ENCODE data around the gene LONRF2.

DNA sequence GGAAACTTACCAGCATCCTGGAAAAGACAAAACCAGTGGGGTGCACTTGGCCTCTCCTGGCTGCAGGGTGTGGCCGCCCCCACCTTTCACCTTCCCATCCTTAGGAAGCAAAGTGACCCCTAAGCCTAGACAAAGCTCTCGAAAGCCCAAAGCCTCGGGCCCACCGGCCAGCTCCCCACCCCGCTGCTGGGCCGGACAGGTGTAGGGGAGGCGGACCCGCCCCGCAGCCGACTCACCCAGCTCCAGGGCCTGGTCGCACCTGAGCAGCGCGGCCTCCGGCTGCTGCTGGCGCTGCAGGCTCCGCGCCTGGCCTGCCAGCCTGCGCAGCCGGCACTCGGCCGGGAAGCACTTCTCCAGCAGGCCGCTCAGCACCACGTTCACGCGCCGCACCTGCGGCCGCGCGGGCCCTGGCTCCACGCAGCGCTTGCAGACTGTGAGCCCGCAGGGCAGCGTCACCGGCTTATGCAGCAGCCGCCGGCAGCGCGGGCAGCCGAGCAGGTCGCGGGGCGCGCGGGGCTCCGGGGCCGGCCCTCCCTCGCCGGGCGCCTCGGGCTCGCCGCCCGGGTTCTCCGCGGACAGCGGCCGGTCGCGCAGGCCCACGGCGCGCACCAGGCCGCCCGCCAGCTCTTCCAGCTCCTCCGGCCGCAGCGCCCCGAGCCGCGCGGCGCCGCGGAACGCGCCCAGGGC, 979 bp downstream of the LONRF2 start:
- TF ChIP-seq, protein P1, sequence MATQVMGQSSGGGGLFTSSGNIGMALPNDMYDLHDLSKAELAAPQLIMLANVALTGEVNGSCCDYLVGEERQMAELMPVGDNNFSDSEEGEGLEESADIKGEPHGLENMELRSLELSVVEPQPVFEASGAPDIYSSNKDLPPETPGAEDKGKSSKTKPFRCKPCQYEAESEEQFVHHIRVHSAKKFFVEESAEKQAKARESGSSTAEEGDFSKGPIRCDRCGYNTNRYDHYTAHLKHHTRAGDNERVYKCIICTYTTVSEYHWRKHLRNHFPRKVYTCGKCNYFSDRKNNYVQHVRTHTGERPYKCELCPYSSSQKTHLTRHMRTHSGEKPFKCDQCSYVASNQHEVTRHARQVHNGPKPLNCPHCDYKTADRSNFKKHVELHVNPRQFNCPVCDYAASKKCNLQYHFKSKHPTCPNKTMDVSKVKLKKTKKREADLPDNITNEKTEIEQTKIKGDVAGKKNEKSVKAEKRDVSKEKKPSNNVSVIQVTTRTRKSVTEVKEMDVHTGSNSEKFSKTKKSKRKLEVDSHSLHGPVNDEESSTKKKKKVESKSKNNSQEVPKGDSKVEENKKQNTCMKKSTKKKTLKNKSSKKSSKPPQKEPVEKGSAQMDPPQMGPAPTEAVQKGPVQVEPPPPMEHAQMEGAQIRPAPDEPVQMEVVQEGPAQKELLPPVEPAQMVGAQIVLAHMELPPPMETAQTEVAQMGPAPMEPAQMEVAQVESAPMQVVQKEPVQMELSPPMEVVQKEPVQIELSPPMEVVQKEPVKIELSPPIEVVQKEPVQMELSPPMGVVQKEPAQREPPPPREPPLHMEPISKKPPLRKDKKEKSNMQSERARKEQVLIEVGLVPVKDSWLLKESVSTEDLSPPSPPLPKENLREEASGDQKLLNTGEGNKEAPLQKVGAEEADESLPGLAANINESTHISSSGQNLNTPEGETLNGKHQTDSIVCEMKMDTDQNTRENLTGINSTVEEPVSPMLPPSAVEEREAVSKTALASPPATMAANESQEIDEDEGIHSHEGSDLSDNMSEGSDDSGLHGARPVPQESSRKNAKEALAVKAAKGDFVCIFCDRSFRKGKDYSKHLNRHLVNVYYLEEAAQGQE (IDR thresholded peaks at IDR 0.05; ENCODE audit: insufficient replicate concordance, low read depth) = no peak
- TF ChIP-seq, protein P2, sequence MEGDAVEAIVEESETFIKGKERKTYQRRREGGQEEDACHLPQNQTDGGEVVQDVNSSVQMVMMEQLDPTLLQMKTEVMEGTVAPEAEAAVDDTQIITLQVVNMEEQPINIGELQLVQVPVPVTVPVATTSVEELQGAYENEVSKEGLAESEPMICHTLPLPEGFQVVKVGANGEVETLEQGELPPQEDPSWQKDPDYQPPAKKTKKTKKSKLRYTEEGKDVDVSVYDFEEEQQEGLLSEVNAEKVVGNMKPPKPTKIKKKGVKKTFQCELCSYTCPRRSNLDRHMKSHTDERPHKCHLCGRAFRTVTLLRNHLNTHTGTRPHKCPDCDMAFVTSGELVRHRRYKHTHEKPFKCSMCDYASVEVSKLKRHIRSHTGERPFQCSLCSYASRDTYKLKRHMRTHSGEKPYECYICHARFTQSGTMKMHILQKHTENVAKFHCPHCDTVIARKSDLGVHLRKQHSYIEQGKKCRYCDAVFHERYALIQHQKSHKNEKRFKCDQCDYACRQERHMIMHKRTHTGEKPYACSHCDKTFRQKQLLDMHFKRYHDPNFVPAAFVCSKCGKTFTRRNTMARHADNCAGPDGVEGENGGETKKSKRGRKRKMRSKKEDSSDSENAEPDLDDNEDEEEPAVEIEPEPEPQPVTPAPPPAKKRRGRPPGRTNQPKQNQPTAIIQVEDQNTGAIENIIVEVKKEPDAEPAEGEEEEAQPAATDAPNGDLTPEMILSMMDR (IDR thresholded peaks at IDR 0.05; ENCODE audit: insufficient read depth, low read length) = no peak
- TF ChIP-seq POLR2AphosphoS5 (IDR thresholded peaks at IDR 0.05; ENCODE audit: low read depth) = no peak

All from HL-60 (cell line).